K562 treated with DMSO at 1 percent for 24 hours (cell line): ENCODE results near the gene SLC9C1. TPM values are rescaled to one million over a fixed set of nuclear protein-coding genes. Genes with fewer than 3 reads are reported as not detected.

Experiments used
- total RNA-seq: library from RNA; unstranded; fragments of 300-600 nt; gene quantifications from 2 replicates; pipeline ENCODE4 v1.2.3, GENCODE V29; 2022; ENCODE audit warnings: low read depth; ENCODE audit not compliant: insufficient read depth

SLC9C1 gene
- total RNA-seq, result not detected in 2 replicates

DNA sequence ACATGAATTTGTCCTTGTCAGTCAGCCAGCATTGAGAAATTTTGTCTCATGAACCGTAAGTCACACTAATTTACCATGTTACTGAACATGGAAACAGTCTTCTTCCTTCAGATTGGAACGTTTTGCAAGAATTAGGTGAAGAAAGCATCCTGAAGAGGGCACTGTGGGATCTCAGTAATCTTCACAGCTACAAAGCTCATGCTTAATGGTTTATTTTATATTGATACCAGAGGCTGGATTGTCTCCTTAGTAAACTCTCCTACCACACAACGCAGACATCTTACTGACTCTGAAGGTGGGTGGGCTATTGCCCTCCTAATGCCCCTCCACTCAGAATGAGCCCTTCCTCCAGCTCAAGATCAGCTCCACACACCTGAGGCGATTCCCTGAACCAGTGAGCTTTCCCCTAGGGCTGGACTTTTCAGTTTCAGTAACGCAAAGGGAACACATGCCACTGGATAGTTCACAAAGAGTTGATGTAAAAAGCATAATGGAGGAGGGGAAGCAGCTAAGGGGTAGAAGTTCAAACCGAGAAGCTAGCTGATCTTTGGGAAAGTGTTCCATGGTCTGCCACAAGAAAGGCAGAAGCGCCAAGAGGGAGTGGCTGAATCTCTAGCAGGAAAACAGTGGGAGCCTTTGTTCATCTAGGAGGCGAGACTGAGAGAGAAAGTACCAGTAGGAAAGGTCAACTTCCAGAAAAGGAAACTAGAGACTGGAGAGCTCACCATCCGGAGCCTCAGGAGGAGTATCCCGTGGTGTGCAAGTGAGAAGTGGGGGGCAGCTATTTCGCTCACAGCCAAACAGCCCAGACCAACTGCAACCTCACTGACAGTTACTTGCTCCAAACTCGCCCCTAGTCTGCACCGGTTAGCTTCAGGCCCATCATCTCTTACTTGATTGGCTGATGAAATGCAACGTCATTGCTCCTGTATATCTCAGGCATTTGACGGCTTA is at the start of gene SLC9C1:
Gene SLC9C1, minus strand, starts transcription at position 849 of the 954 bp plus-strand sequence. CDS start 7,425 bp downstream, outside the sequence.

DNA sequence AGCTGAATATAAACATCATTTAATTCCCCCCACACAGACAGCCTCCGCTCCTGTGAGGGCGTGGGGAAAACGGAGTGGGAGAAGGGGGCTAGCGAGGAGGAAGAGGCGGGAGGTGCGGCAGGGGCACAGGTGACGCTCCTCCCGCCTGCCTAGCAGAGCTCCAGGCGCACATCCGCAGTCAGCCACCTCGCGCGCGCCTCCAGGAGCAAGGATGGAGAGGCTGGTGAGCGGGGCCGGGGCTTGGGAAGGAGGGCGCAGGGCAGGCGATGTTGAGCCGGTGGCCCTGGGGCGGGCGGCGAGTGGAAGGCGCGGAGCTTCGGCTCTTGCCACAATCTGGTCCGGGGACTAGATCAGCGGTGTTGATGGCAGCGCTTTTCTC is 39.0 kb upstream of the SLC9C1 start, which contains the start of gene CD200:
Gene CD200, plus strand, starts transcription at position 155 of the 379 bp plus-strand sequence. Its CDS starts 57 bp downstream, at position 212.

GRCh38 chr3:112132975-112133448 is 161.0 kb downstream of the SLC9C1 start, which contains the start of gene GCSAM:
Gene GCSAM (minus strand): TSS chr3:112133248. CDS start chr3:112133120, 128 bp downstream.

Other genes starting within 250 kb of the SLC9C1 start
- gene C3orf52, start 207.8 kb downstream of the SLC9C1 start, total RNA-seq, result 1.6 and 1.9 TPM in 2 replicates
- 0.34 TPM in 1 of 2 replicates, not detected in the other for gene GCSAM, start 161.0 kb downstream of the SLC9C1 start, total RNA-seq
- not detected in 2 replicates for gene CD200, start 38.9 kb upstream of the SLC9C1 start, total RNA-seq
- gene BTLA, start 205.3 kb upstream of the SLC9C1 start, total RNA-seq, result not detected in 2 replicates